HFF-Myc (cell line): Measurements from ENCODE around the gene WDR59.
"Not testable (repeated sequence)": the region's sequence is repeated elsewhere in the genome, so short reads cannot be mapped to it uniquely, and the experiment has no call there.

Source experiments
- DNase-seq: peaks from one replicate; pipeline ENCODE4 v3.0.0-alpha.2; 2011; ENCODE audit warnings: low read depth; ENCODE audit errors: extremely low read depth
- H3K4me3 ChIP-seq: replicated peaks from 2 replicates; pipeline ENCODE4 v1.5.1; 2011; ENCODE audit warnings: low read depth, mild to moderate bottlenecking, control low read depth, low read length
- CTCF ChIP-seq: IDR thresholded peaks from 2 replicates; pipeline ENCODE4 v1.5.1; 2012; ENCODE audit warnings: mild to moderate bottlenecking, low read depth, low read length, control low read depth; ENCODE audit errors: missing control alignments

Gene WDR59

DNA sequence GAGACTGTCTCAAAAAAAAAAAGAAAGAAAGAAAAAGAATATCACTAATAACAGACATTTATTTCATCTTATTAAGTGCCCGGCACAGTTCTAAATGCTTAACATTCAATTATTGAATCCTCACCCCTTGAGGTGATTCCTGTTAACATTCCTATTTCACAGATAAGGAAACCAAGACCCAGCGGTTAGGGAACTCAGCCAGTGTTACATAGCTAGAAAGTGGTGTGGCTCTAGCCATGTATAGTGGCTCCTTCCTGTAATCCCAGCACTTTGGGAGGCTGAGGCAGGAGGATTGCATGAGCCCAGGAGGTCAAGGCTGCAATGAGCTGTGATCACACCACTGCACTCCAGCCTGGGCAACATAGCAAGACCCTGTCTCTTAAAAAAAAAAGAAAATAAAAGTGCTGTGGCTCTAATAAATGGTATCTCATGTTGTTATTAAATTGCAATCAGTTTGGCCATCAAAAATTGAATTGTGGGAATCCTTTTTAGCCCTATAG is 42.0 kb upstream of the WDR59 start:
- no peak overlapping the region for H3K4me3 ChIP-seq
- no peak for DNase-seq
- TF ChIP-seq CTCF, result no peak

- H3K4me3 ChIP-seq, result not testable (repeated sequence)
- DNase-seq, result peak; percentile 60
These were observed 41.4 kb upstream of the WDR59 start for GRCh38 chr16:75026239-75026891.

DNA sequence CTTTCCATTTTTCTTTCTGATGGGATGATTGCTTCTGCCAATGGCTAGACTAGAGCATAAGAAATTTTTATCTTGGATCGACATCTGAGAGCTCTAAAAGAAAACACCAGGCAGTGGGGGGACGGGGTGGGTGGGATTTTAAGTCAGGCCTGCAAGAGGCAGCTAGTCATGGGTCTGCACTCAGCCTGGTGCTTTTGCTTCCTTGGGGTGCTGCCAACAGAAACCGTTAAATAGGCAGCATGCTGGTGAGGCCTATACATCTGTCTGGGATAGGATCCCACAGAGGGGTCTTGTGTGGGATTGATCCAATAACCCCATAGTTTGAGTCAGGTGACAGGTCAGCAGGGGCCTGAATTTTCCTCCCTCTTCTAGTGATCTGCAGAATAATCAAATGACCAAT is 40.8 kb upstream of the WDR59 start:
- DNase-seq, result no peak
- no peak overlapping the region for H3K4me3 ChIP-seq
- no peak for TF ChIP-seq CTCF

GRCh38 chr16:75024594-75024993 is 39.7 kb upstream of the WDR59 start:
- DNase-seq, result no peak
- TF ChIP-seq CTCF, result no peak
- no peak overlapping the region for H3K4me3 ChIP-seq

GRCh38 chr16:75024182-75024581 is 39.3 kb upstream of the WDR59 start:
- DNase-seq, result no peak
- no peak overlapping the region for H3K4me3 ChIP-seq
- no peak for TF ChIP-seq CTCF

DNA sequence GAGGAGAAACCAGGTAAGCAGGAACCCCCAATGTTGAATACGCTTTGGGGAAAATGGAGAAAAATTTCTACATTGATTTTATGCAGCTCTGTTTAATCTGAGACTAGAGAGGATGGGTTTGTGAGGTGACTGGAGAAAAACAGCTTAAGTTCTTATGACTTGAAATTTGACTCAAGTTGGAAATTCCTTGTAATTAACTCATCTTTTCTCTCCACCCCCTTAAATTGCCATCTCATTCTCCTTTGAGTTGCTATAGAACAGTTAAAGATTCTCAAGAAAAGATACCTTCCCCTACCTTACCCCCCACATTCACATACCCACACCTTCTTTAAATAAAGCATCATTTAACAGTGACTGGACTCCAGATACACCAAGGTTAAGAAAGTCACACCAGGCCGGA is 38.1 kb upstream of the WDR59 start:
- no peak for DNase-seq
- TF ChIP-seq CTCF, result no peak
- H3K4me3 ChIP-seq, result no peak overlapping the region

DNA sequence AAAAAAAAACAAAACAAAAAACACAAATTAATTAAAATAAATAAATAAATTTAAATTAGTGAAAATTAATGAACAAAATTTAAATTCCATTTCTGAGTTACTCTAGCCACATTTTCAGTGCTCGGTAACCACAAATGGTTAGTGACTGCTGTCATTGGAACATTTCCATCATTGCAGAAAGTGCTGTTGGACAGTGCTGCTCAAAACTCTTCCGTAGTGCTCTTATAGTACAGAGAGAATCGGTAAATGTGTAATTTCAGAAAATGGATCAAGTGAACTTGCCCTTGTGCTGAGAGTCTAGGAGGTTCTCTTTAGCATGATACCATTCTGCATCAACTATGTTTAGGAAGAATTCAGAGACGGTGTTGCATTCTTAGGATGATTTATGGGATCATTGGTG is 37.6 kb upstream of the WDR59 start:
- H3K4me3 ChIP-seq, result no peak overlapping the region

More for the DNA sequence above, 37.6 kb upstream of the WDR59 start:
- no peak for TF ChIP-seq CTCF
- DNase-seq, result no peak
